Measurements from ENCODE around the gene UPF3A. TPM values are rescaled to one million over a fixed set of nuclear protein-coding genes. Genes with fewer than 3 reads are reported as not detected.

UPF3A gene
- total RNA-seq, 6 donors from 2014 or later, result 27.5 to 117 (median 48.6) TPM

- Histone ChIP-seq H3K27me3 (no peaks in the 10 kb centered on the region), H3K9me3 (no peaks in the 10 kb centered on the region), H3K4me3 (no peak overlapping the region), H3K27ac (no peak overlapping the region), H3K4me1 (peaks cover 11 to 24% (median 16%) of the 10 kb centered on the region in 4 donors), H3K36me3 (peaks cover 0 to 50% (median 35%) of the 10 kb centered on the region in 4 donors)
- ATAC-seq (ENCODE audit: low FRiP score in 2 of 2) (no peak), DNase-seq (no peak)
- TF ChIP-seq CTCF (IDR thresholded peaks at IDR 0.05), result no peak
- WGBS, 2 donors, result 88 to 96% methylated on average over 4 of the region's 4 CpGs
Measured at GRCh38 chr13:114285166-114285808, 3.9 kb downstream of the UPF3A start.

- H3K9me3 ChIP-seq, result no peaks in the 10 kb centered on the region
- WGBS, 2 donors, result 96 to 97% methylated on average over 8 of the region's 8 CpGs
- no peak overlapping the region for H3K27ac ChIP-seq
- no peak overlapping the region for H3K4me3 ChIP-seq
- peaks cover 2 to 56% (median 38%) of the 10 kb centered on the region in 4 donors for H3K36me3 ChIP-seq
- DNase-seq (no peak), ATAC-seq (ENCODE audit: low FRiP score in 2 of 2) (no peak)
- H3K4me1 ChIP-seq, result peaks cover 9 to 16% (median 11%) of the 10 kb centered on the region in 4 donors
- TF ChIP-seq POLR2AphosphoS5 (IDR thresholded peaks at IDR 0.05) (no peak), CTCF (IDR thresholded peaks at IDR 0.05) (no peak), EP300 (IDR thresholded peaks at IDR 0.05) (no peak), POLR2A (IDR thresholded peaks at IDR 0.05) (no peak)
- H3K27me3 ChIP-seq, result no peaks in the 10 kb centered on the region
Measured at GRCh38 chr13:114286808-114287207, 5.4 kb downstream of the UPF3A start.

GRCh38 chr13:114288157-114288591 is 6.8 kb downstream of the UPF3A start:
- Histone ChIP-seq H3K36me3 (peaks cover 10 to 69% (median 49%) of the 10 kb centered on the region in 4 donors), H3K27ac (no peak overlapping the region), H3K9me3 (no peaks in the 10 kb centered on the region), H3K4me3 (no peak overlapping the region), H3K27me3 (no peaks in the 10 kb centered on the region), H3K4me1 (peaks cover 0 to 9% (median 5%) of the 10 kb centered on the region in 4 donors)
- no peak for ATAC-seq (ENCODE audit: low FRiP score in 2 of 2)
- WGBS, 2 donors, result 88 to 91% methylated on average over 8 of the region's 8 CpGs
- no peak for TF ChIP-seq POLR2AphosphoS5 (IDR thresholded peaks at IDR 0.05)
- TF ChIP-seq EP300 (IDR thresholded peaks at IDR 0.05), result no peak
- no peak for TF ChIP-seq CTCF (IDR thresholded peaks at IDR 0.05)
- no peak for TF ChIP-seq POLR2A (IDR thresholded peaks at IDR 0.05)
- DNase-seq, result peak in 1 of 2 donors; percentile 60

GRCh38 chr13:114296448-114296847 is 15.0 kb downstream of the UPF3A start:
- H3K4me1 ChIP-seq, result no peaks in the 10 kb centered on the region
- H3K9me3 ChIP-seq, result no peaks in the 10 kb centered on the region
- ATAC-seq (ENCODE audit: low FRiP score in 2 of 2) (no peak), DNase-seq (no peak)
- TF ChIP-seq EP300 (IDR thresholded peaks at IDR 0.05) (no peak), POLR2A (IDR thresholded peaks at IDR 0.05) (no peak), CTCF (IDR thresholded peaks at IDR 0.05) (no peak), POLR2AphosphoS5 (IDR thresholded peaks at IDR 0.05) (no peak)
- H3K36me3 ChIP-seq, result peaks cover 23 to 65% (median 43%) of the 10 kb centered on the region in 4 donors
- no peak overlapping the region for H3K4me3 ChIP-seq
- no peaks in the 10 kb centered on the region for H3K27me3 ChIP-seq
- WGBS, 2 donors, result 89 to 94% methylated on average over 10 of the region's 10 CpGs
- H3K27ac ChIP-seq, result no peak overlapping the region

GRCh38 chr13:114296902-114297301 is 15.5 kb downstream of the UPF3A start:
- Histone ChIP-seq H3K4me3 (no peak overlapping the region), H3K36me3 (peaks cover 20 to 65% (median 43%) of the 10 kb centered on the region in 4 donors), H3K9me3 (no peaks in the 10 kb centered on the region), H3K27me3 (no peaks in the 10 kb centered on the region), H3K27ac (no peak overlapping the region), H3K4me1 (no peaks in the 10 kb centered on the region)
- no peak for TF ChIP-seq POLR2AphosphoS5 (IDR thresholded peaks at IDR 0.05)
- TF ChIP-seq CTCF (IDR thresholded peaks at IDR 0.05), result no peak
- TF ChIP-seq POLR2A (IDR thresholded peaks at IDR 0.05), result no peak
- TF ChIP-seq EP300 (IDR thresholded peaks at IDR 0.05), result no peak
- 90 to 91% methylated on average over 5 of the region's 5 CpGs for WGBS, 2 donors
- ATAC-seq (ENCODE audit: low FRiP score in 2 of 2) (no peak), DNase-seq (no peak)

All from upper lobe of left lung (tissue), 6 donors.